HG03045 (cell line): ENCODE results near the gene CDH9.

ENCODE experiments used
- ATAC-seq: cut with Tn5 transposase; IDR thresholded peaks from one replicate; pipeline ENCODE4 v1.9.1; 2021; ENCODE audit warnings: mild to moderate bottlenecking, moderate library complexity; ENCODE audit not compliant: unreplicated experiment

The CDH9 gene

GRCh38 chr5:26843677-26844076, 194.7 kb downstream of the CDH9 start:
- no peak for ATAC-seq

GRCh38 chr5:26833596-26833995, 204.8 kb downstream of the CDH9 start:
- no peak for ATAC-seq
